ENCODE data around the gene MITF.

The MITF gene

DNA sequence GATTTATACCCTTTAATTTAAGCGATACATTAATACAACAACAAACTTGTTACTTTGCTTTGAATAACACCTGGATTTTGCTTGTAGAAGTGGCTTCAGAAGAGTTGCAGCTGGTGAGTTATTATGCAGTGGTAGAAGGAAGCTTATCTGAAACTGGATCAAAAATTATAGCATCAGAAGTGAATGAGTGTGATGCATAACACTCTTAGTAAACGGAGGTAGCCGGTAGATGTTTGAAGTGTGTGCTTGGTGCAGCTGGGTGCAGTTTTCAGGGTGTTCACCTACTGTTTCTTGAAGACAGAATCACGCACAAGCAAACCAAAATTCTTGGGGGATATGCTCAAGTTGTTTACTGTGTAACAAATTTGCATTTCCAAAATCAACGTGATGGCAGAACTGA lies 103.1 kb downstream of the MITF start:
- no peak for DNase-seq

DNA sequence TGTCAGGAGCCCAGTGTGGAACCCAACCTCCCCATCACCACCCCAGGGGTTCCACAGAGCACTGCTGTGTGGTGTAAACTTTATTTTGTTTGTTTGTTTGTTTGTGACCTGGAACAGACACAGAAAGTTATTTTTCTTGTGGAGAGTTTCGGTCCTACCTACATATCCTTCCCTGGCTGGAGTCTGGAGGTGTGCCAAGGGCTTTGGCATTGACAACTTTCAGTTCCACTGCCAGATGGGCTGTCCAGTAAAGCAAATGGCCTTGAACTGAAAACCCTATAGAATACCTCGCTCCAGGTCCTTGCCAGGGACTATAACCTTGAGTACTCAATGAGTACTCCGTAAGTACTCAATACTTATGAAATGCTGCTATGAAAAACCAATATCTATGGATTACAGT lies 103.5 kb downstream of the MITF start:
- DNase-seq, result no peak

DNA sequence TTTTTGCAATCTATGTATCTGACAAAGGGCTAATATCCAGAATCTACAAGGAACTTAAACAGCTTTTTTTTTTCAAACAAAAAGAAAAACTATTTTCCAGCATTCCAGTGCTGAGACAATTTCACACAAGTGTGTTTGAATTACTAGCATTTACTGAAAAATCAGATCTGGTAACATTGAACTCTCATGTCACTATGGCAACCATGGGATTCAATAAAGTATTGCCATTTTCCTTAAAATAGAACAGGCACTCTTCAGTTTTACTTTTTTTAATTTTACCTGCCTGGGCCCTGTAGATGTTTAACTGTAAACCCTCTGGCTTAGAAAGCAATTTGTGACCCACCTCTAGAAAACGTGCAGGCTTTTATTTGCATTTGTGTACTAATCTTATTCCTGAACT lies 105.4 kb downstream of the MITF start:
- no peak for DNase-seq

DNA sequence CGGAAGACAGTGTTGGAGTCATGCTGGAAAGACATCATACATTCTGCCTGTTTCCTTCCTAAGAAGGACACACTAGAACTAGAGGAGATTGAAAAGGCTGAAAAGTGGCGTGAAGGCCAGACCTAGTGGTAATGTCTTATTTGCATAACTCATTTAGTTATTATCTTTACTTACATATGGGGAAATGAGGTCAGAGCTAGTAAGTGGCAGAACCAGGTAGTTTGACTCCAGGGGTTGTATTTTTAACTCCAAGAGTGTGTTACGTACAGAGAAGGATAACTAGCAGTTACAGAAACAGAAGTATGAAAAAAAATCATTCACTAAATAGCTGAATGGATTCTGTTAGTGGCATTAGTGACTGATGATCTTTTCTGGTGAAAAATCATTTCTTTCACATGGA lies 108.0 kb downstream of the MITF start:
- DNase-seq, result no peak

DNA sequence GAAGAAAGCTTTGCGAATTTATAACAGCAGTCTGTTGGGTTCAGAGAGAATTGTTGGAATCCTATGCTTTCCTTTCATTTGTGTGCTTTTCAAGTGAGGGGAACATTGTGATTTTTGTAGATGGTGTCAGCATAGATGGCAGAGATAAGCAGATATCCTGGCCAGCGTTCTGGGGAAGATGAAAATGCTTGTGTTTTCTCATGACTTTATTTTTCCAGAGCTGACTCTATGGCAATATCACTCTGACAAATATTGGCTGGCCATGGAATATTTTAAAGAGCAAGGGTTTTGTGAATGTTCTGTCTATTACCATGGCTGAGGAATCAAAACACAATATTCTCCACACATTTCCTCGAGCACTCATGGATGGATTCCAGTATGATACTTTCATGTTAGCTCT lies 108.8 kb downstream of the MITF start:
- DNase-seq, result no peak

DNA sequence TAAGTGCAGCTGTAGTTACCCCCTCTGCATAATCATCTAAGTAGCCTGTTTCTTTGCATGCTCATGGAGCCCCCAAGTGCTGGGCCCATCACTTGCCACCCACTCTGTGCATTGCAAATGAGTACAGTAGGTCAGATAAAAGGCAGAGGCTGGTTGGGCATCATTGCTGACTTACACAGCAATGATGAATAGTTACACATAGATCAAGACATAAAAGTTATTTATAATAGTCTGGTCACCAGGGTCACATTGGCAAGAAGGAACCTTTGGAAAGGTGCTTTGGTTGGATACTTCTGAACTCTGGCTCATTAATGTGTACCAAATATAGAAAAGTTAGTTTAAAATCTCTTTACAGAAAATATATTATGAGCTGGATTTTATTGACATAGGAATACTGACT lies 111.6 kb downstream of the MITF start:
- DNase-seq, result no peak

DNA sequence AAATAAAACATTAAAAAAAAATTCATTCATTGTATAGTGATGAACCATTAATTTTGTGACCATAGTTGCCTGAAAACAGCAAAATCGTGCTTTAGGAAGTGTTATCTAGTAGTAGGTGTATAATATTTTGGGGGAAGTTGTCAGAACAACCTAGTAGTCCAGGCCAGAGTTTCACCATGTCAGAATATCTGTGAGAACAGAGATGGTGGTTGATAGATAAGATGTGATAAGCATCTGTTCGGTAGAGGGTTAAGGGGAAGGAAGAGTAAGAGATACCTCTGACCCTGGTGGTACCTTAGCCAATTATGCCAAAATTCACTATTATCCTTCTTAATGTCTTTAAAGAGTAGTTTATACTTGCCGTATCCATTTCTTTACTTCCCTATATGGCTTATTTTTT lies 113.8 kb downstream of the MITF start:
- no peak for DNase-seq

DNA sequence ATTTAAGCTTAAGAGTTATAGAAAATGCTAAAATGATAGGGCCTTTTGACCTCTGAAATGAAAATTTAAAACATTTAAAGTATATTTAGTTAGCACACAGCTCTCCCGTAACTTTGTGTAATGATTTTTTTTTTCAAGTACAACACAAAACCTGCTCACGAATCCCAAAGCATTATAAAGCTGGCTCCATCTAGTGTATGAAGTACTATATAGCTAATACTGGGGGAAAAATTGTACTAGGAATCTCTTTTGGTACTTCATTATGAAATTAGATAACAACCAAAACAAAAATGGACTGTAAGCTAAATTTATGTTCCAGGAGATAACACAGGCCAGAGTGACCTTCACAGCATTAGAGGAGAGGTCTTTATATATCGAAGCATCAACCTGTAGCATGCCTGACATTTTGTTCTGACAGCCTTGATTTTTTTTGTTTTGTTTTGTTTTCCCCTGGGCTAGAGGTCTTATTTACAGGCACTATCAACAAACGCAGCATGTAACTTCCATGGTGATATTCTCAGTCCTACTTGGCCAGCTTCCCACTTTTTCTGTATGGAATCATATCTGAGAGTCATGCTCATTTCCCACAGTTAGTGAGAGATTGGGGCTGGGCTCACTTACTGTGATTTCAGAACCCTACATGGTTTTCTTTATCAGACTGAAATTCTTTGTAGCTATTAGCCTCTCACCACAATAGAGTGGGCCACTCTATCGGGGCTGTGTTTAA lies 116.3 kb downstream of the MITF start:
- peak; percentile 1 for DNase-seq

DNA sequence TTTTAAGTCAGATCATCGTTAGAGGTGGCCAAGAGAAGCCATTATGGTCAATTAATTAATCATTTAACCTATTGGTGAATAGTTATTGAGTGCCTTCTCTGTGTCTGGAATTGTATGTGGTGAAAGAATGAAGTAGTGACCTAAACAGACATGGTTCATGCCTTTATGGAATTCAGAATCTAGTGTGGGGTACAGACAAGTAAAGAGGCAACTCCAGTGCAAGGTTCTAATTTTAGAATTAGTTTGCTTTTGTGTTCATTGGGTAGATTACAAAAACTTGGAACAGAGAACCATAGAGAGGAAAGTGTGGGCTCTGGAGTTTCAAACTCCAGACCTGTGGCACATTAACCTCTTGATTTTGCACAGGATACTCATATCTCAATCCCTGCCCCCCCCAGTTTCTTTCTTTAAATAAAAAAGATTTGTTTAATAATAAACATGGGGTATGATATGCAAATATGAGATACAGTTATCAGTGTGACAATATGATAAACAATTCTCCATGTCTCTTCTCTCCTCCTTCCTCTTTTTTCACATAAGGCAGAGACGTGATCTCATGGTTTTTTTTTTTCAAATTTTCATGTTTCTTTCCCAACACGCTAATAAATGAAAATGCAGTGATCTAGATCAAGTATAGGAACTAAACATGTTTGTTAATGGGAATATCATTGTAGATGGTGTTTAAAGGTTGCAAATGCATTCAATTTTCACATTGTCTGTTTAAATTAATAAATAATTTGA lies 117.9 kb downstream of the MITF start:
- no peak for DNase-seq

DNA sequence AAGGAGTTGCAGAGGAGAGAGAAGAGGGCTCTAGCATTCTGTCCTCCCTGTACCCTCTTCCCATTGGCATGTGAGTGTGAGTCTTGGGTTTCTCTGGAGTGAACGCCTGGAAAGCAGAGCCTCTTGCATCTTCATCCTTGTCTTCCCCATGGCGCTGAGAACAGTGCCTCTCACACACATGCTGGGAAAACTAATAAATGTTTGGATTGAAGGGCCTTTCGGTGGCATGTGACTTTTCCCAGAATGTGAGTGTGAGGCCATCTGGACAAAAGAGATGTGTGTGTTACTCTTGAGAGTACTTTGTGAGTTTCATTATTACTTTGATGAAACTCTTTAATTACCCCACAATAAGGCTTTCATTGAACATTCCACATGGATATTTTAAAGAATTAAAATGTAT lies 122.3 kb downstream of the MITF start:
- DNase-seq, result no peak

DNA sequence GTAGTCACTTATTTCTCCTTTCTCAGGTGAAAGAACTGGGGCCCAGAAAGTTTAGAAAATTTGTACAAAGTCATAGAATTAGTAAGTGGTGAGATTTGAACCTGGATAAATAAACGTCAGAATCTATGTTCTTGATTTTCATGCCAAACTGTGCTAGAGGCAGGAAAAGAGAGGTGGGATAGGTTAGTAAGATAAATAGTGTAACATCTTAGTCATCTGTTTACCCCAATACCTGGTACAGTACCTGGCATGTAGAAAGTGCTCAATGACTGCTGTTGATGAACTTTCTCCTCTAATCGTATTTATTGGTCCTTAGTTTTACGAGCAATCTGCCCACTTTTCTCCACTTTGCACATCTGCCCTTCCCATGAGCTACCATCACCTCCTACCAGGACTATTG lies 124.9 kb downstream of the MITF start:
- DNase-seq, result no peak

DNA sequence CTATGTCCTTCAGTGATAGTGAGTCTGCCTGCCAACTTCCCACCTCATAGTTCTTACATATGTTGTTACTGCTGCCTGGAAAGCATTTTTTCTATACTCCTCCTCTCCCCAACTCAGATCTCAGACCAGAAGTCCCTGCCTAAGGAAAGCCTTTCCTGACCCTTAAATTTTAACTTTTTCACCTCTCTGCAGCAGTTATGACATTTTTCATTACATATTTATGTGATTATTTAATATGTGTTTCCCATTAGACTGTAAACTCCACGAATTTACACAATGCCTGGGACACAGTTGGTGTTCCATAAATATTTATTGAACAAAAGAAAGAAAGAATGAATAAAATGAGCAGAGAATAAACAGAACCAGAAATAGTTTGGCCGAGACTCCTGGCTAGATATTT lies 125.5 kb downstream of the MITF start:
- DNase-seq, result no peak

DNA sequence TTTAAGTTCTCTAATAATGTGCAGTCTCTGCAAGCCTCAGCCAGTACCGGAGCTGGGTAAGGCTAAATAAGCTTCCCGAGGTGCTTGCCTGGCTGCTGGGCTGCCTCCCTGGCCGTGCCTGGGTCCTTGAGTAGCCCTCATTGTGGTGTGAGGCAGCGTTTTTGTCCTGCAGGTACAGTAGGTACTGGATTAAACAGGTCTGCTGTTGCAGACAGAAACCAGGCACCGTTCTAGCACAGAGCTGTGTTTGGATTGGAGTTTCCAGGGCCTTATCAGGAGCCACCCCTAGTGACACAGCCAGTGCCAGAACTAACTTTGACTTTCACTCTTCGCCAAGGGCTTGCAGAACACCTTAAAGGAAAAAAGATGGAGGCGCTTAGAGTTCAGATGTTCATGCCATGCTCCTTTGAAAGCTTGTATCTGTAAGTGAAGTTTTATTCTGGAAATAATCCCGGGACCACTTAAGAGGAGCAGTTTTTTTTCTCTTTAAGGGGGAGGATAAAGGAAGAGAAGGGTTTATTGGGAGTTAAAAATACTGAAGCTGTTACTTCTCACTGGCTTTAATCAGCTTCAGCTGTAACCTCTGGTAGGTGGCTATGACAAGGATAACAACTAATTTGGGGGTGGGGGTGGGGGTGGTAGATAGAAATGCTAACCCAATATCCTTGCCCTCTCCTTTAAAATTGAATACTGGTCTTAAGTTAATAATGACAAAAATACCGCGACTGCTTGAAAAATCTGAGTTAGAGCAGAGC lies 126.8 kb downstream of the MITF start:
- no peak for DNase-seq

DNA sequence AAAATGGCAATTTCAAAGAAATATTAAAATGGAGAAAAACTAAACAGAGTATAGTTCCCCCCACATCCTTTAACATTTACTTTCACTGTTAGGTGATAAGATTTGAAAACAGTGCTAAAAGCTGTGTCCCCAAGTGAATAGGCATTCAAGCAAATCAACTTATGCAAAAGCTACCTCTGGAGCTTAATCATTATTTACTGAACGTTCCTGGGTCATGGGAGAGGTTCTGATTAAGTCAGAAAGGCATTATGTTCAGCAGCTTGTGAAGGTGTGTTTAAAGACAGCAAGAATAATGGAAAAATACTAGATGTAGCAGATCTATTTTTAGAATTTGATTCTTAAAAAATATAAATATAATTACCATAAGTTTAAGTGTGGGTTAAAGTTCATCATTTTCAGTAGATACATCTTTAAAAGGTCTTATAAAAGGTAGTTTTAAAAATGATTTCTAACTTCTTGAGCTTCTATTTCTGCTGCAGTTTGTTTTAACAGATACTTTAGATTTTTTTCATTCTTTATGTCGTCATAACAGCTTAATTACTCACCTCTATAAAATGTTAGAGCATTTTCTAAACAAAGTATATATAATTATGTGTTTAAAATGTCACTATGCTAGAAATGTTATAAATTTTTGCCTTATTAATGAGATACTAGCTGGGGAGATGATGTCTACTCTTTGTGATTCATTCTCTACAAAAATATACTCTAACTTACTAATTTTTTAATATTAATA lies 127.9 kb downstream of the MITF start:
- DNase-seq, result no peak

DNA sequence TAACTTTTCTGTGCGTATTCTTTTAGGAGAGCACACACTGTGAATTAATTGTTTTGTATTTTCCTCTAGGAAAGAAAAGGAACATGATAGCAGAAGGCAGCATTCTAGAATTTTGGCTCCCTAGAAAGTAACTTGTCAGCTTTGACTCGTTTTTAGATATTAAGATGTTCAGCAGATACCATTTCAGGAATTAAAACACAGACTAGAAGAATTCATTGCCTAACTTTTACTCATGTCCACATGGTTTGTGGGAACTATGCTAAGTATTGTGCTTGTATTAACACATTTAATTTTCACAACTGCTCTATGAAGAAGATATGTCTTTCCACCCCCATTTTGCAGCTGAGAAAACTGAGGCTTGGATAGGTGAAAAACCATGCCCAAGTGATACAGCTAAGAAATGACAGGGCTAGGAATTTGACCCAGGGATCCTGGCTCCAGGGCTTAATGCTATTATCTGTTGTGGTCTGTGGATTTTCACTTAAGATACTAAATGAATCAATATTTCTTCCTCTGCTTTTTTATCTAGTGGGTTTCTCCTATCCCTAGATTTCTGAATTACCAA lies 128.8 kb downstream of the MITF start:
- no peak for DNase-seq

DNA sequence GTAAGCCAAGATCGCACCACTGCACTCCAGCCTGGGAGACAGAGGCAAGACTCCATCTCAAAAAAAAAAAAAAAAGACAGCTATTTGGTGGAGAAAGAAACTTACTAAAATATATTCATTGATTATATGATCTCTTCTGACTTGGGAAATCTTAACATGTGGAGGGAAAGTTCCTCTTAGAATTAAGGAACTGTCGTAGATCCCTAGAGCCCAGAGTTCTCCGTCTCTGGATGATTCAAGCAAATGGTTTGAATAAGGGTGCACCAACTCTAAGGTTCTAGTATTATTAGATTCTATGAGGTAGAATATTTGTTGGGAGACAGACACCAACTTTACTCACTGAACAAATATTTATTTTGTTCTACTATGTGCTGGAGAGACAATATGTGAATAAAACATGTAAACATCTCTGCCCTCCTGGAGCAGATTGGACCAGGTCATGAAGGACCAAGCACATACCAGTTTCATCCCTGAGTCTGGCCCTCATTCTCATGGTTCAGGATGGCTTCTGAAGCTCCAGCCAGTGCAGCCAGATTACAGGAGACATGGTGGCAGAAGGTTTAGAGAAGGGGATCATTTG lies 129.7 kb downstream of the MITF start:
- DNase-seq, result no peak

DNA sequence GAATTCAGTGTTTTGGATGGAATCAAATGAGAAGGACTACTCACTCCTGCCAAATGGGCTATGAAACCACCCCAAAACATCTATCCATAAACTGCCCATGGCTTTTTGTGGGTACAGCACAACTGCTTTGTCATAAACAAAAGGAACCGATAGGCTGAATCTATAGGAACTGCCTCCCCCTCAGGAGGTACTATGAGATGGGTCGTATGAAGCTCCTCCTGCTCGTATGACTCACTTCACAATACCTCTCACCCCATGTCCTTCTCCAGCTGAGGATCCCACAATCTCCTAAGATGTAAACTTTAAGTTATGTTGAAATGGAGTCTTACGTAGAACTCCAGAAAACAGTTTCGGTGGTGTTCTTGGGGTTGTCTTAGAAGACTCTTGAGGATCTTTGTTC lies 130.4 kb downstream of the MITF start:
- no peak for DNase-seq

DNA sequence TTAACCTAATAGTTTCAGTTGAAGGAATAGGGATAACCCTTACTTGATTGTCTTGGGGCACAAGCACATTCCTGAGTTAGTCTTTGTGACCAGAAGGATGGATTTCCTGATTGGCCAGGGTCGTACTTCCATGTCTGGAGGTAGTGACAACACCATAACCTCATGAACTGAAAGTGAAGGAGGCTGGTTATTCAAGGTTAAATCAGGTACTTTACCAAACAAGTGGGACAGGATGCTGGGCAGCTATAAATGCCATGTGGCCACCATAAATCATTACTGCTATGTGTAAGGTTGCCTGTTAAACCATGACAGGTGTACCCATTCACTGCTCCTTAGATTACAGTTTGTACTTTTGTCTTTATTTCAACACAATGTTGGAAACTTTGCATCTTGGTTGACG lies 132.0 kb downstream of the MITF start:
- DNase-seq, result no peak

DNA sequence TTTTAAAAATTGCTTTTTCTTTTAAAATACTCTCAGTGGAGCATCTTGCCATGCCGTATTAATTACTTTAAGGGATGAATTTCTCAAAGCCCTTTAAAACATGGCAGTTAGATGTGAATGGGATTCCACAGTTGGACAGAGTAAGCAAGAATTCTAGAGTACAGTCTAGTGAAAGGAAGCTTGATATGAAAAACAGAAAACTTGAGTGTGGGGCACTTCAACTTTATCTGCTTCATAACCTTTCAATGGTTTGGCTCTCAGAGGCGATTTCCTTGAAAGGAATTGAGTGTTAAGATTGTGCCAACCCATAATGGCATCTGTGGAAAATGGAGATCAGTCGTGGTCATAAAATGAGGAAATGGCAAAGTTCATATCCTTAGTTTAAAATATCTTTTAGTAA lies 132.6 kb downstream of the MITF start:
- no peak for DNase-seq

DNA sequence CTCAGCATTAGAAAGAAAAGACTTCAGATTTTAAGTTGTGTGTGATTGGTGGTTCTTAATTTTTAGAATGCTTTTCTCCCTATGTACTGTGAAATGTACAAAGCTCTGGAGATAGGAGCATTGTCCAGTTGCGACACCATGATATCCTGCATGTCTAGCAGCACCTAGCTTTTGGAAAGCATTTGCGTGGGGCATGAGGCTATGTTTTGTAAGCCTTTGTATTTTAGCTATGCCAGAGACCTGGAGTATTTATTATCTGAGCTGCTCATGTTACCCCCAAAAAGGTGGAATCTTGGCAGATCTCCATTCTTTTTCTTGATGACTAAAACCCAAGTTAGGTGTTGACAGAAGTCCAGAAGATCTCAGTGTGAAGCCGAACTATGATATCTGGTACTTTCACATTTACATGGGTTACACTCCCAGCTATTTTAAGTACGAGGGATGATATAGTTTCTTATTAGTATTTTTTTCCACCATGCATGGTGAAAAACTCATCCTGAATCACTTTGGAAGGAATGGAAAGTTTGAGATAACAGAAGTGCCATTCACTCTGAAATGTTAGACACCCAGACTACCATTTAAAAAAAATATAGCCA lies 133.6 kb downstream of the MITF start:
- DNase-seq, result no peak

DNA sequence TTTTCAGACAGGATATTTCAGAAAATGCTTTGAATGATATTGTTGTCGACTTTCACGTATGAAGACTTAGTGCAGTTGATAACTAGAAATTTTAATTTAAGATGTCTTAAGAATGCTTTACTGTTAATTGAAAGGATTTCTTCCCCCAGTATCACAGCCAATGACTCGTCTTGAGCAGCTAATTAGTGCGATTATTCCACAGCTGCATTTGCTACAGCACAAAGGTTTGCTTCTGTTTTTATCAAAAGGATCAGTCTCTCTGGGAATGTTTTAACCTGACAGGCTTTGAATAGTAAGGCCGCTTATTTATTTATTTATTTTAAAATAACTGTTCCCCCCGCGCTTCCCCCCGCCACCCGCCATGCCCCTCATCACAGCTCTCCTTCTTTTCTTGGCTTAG lies 136.8 kb downstream of the MITF start:
- DNase-seq, result no peak

DNA sequence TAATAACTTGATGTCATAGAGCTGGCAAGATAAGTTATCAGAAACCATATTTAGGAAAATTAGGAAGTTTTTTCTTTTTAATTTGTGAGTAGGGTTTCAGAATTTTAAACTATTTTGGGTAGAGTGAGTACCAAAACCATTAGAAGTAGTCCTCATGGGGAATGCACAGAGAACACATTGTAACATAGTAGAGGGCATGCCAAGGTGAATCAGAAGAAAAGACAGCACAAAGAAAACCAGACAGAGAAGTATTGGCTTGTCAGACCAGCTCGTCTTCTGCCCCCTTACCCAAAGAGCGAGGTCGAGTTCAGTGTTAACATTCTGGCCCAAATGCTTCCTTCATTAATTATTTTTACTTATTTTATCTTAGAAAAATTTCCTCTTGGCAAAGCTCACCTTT lies 139.0 kb downstream of the MITF start:
- DNase-seq, result no peak

Measured in NCI-H446 treated with DMSO at 0.1 percent for 48 hours (cell line).